T-cell (primary cell): Measurements from ENCODE around the gene GRAMD1C. TPM values are rescaled to one million over a fixed set of nuclear protein-coding genes. Genes with fewer than 3 reads are reported as not detected.

Experiments
- ATAC-seq, 4 experiments: fragments of 200-7000 bp in 3 of 4; fragments of 150-1000 bp in 1 of 4; cut with Tn5 transposase; replicated peaks in 1 of 4; 1 replicate in 3 of 4; 2 replicates in 1 of 4; pipeline ENCODE4 v1.10.0; 2021; ENCODE audit warnings: moderate library complexity in 3 of 4, mild to moderate bottlenecking in 2 of 4, moderate number of reproducible peaks in 1 of 4
- CTCF ChIA-PET, 2 donors: fragments of 300-600 bp; sonication (Branson Sonifier 250); formaldehyde crosslinking; loops; one replicate each; lab custom pipeline; 2022; ENCODE audit warnings: antibody characterized with exemption in 2 of 2; lab: Charles Lee
- POLR2A ChIA-PET, 2 donors: fragments of 300-600 bp; sonication (Branson Sonifier 250); formaldehyde crosslinking; loops; one replicate each; lab custom pipeline; 2022; ENCODE audit warnings: antibody characterized with exemption in 2 of 2; lab: Charles Lee
- DNase-seq, 35 experiments: peaks; one replicate each; pipeline versions ENCODE4 v3.0.0 to v3.0.0-alpha.2; 2013 to 2023
- H3K27ac ChIP-seq: one replicate; pipeline ENCODE4 v1.5.1; 2013; ENCODE audit warnings: low read length
- H3K27me3 ChIP-seq, 2 experiments: replicated peaks in 1 of 2; 1 replicate in 1 of 2; 2 replicates in 1 of 2; pipeline versions ENCODE4 v1.6.1 to v1.7.0; 2013; ENCODE audit warnings: low read length in 1 of 2, mixed read lengths in 1 of 2; ENCODE audit not compliant: control insufficient read depth in 2 of 2, insufficient read depth in 2 of 2; ENCODE audit errors: extremely low read depth in 1 of 2
- H3K36me3 ChIP-seq, 2 donors: 1 replicate in 1 of 2; 2 replicates in 1 of 2; pipeline versions ENCODE4 v1.6.1 to v1.7.0; 2013; ENCODE audit warnings: low read length in 1 of 2; ENCODE audit not compliant: control insufficient read depth in 2 of 2, insufficient read depth in 1 of 2; ENCODE audit errors: extremely low read depth in 1 of 2
- H3K4me1 ChIP-seq, 2 experiments: 1 replicate in 1 of 2; 2 replicates in 1 of 2; pipeline versions ENCODE4 v1.6.1 to v1.7.0; 2013; ENCODE audit warnings: low read length in 2 of 2, mixed read lengths in 1 of 2; ENCODE audit not compliant: insufficient read depth in 2 of 2, control insufficient read depth in 1 of 2; ENCODE audit errors: extremely low read depth in 1 of 2
- H3K4me3 ChIP-seq, 2 donors: 1 replicate in 1 of 2; 2 replicates in 1 of 2; pipeline versions ENCODE4 v1.5.1 to v1.7.0; 2013; ENCODE audit warnings: mild to moderate bottlenecking in 2 of 2, low read length in 1 of 2, moderate library complexity in 1 of 2; ENCODE audit not compliant: control insufficient read depth in 1 of 2; ENCODE audit errors: extremely low read depth in 1 of 2
- H3K9me3 ChIP-seq: 2 replicates; pipeline ENCODE4 v1.7.0; 2013
- H3K27ac Mint-ChIP-seq, 2 donors: one replicate each; pipeline ENCODE4 v1.8.0; 2020 to 2021; ENCODE audit warnings: mild to moderate bottlenecking in 2 of 2, mixed read lengths in 2 of 2
- H3K27me3 Mint-ChIP-seq, 2 donors: one replicate each; pipeline ENCODE4 v1.8.0; 2021 to 2022; ENCODE audit warnings: mixed read lengths in 2 of 2
- H3K36me3 Mint-ChIP-seq: one replicate; pipeline ENCODE4 v1.8.0; 2021; ENCODE audit warnings: mixed read lengths
- H3K4me1 Mint-ChIP-seq, 3 donors: one replicate each; pipeline ENCODE4 v1.8.0; 2020 to 2022; ENCODE audit warnings: mixed read lengths in 3 of 3, mild to moderate bottlenecking in 1 of 3
- H3K4me3 Mint-ChIP-seq, 3 donors: one replicate each; pipeline ENCODE4 v1.8.0; 2020 to 2022; ENCODE audit warnings: mild to moderate bottlenecking in 3 of 3, mixed read lengths in 3 of 3, moderate library complexity in 3 of 3
- H3K9me3 Mint-ChIP-seq, 3 donors: one replicate each; pipeline ENCODE4 v1.8.0; 2020 to 2022; ENCODE audit warnings: mixed read lengths in 3 of 3
- WGBS: methylation state at CpG from one replicate; pipeline ENCODE4 v1.1.5; 2013; ENCODE audit warnings: missing lambda C conversion rate; ENCODE audit not compliant: insufficient coverage; 5-methylcytosine and 5-hydroxymethylcytosine counted together
- total RNA-seq, 35 experiments: library from RNA in 6 of 35; stranded (reverse) in 6 of 35; fragments of 120-200 nt in 1 of 35; gene quantifications; one replicate each; pipeline versions ENCODE4 v1.2.1 to v1.2.4 and lab custom pipeline; 2013 to 2026

The GRAMD1C gene
- total RNA-seq, 5 donors from 2014 or later (not counting 1 experiment from before 2014, with no cell fraction given), result 0.43 to 2.7 (median 1.4) TPM

DNA sequence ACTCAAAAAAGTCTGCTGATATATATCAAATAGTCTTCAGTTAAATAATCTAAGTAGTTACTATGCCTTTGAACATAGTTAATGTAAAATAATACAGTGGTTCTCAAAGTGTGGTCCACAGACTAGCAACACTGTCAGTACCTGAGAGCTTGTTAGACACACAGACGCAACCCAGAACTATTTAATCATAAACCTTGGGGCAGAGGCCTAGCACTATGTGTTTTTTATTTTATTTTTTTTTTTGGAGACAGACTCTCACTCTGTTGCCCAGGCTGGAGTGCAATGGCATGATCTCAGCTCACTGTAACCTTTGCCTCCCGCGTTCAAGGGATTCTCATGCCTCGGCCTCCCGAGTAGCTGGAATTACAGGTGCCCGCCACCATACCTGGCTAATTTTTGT, 34.7 kb downstream of the GRAMD1C start:
- no peak for ATAC-seq
- ChIA-PET POLR2A (no interaction called here), CTCF (no interaction called here)
- Histone ChIP-seq H3K36me3 (no peaks in the 10 kb centered on the region), H3K27ac (no peak overlapping the region), H3K4me1 (no peaks in the 10 kb centered on the region), H3K27me3 (peaks cover 0 to 4% of the 10 kb centered on the region in 2 experiments), H3K4me3 (no peak overlapping the region), H3K9me3 (no peaks in the 10 kb centered on the region)
- Mint-ChIP-seq H3K27me3 (peaks cover 7 to 15% of the 10 kb centered on the region in 2 donors), H3K4me1 (no peaks in the 10 kb centered on the region), H3K27ac (no peak overlapping the region), H3K9me3 (no peaks in the 10 kb centered on the region), H3K36me3 (no peaks in the 10 kb centered on the region), H3K4me3 (no peak overlapping the region)
- no peak for DNase-seq
- no CpG with 5 or more reads among the region's 6 CpGs for WGBS

- Histone ChIP-seq H3K36me3 (no peaks in the 10 kb centered on the region), H3K9me3 (no peaks in the 10 kb centered on the region), H3K27me3 (peaks cover 0 to 4% of the 10 kb centered on the region in 2 experiments), H3K4me3 (no peak overlapping the region), H3K4me1 (no peaks in the 10 kb centered on the region), H3K27ac (no peak overlapping the region)
- no peaks in the 10 kb centered on the region for H3K9me3 Mint-ChIP-seq
- no peaks in the 10 kb centered on the region for H3K36me3 Mint-ChIP-seq
- WGBS, result no CpG with 5 or more reads among the region's 4 CpGs
- POLR2A ChIA-PET, result no interaction called here
- DNase-seq (no peak), ATAC-seq (no peak)
- H3K4me3 Mint-ChIP-seq, result no peak overlapping the region
- H3K4me1 Mint-ChIP-seq, result no peaks in the 10 kb centered on the region
- peaks cover 5 to 12% of the 10 kb centered on the region in 2 donors for H3K27me3 Mint-ChIP-seq
- H3K27ac Mint-ChIP-seq, result no peak overlapping the region
- CTCF ChIA-PET, result no interaction called here
These were observed 35.4 kb downstream of the GRAMD1C start for GRCh38 chr3:113873814-113874526.

DNA sequence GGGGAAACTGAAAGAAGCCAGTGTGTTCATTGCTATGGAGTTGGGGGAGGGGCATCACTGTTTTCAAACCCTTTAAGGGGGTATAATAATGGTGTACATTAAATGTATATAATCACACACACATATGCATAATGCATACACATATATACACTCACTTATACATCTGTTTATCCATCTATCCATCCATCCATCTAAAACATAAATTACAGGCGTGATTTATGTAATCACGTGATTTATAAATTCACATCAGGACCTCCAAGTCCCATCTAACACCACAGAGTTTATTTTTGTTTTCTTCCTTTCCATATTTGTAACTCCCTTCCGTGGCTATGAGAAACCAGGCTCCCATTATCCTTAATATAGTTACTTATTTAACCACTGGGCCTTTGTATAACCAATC, 39.8 kb downstream of the GRAMD1C start:
- ATAC-seq (no peak), DNase-seq (no peak)
- no peak overlapping the region for H3K4me3 ChIP-seq
- Mint-ChIP-seq H3K4me1 (no peaks in the 10 kb centered on the region), H3K4me3 (no peak overlapping the region), H3K27ac (no peak overlapping the region), H3K27me3 (peaks cover 7 to 9% of the 10 kb centered on the region in 2 donors), H3K36me3 (no peaks in the 10 kb centered on the region), H3K9me3 (no peaks in the 10 kb centered on the region)
- H3K36me3 ChIP-seq, result no peaks in the 10 kb centered on the region
- H3K27ac ChIP-seq, result no peak overlapping the region
- WGBS, result 80% methylated on average over 3 of the region's 3 CpGs
- ChIA-PET CTCF (no interaction called here), POLR2A (no interaction called here)
- no peaks in the 10 kb centered on the region for H3K4me1 ChIP-seq
- no peaks in the 10 kb centered on the region for H3K27me3 ChIP-seq
- no peaks in the 10 kb centered on the region for H3K9me3 ChIP-seq

DNA sequence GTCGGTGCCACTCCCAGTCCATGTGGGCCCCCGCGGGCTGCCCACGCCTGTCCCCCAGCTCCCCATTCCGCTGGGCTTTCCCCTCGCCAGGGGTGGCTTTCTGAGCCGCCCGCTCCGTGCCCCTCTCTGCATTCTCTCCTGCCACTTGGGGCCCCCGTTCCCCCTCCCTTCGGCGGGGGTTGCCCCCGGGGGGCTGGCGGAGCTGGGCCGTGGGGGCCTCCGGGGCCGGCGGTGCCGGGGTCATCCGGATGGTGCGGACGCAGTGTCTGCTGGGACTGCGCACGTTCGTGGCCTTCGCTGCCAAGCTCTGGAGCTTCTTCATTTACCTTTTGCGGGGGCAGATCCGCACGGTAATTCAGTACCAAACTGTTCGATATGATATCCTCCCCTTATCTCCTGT, 46.5 kb downstream of the GRAMD1C start:
- no peak overlapping the region for H3K4me3 ChIP-seq
- H3K4me3 Mint-ChIP-seq, result no peak overlapping the region
- H3K36me3 ChIP-seq, result no peaks in the 10 kb centered on the region
- DNase-seq (no peak), ATAC-seq (no peak)
- H3K27me3 Mint-ChIP-seq, result peaks cover 0 to 4% of the 10 kb centered on the region in 2 donors
- CTCF ChIA-PET, result no interaction called here
- no peaks in the 10 kb centered on the region for H3K27me3 ChIP-seq
- peaks cover 0 to 3% (median 0%) of the 10 kb centered on the region in 3 donors for H3K9me3 Mint-ChIP-seq
- H3K9me3 ChIP-seq, result no peaks in the 10 kb centered on the region
- no peak overlapping the region for H3K27ac ChIP-seq
- H3K4me1 Mint-ChIP-seq, result no peaks in the 10 kb centered on the region
- POLR2A ChIA-PET, result no interaction called here
- WGBS, result 96% methylated on average over 27 of the region's 30 CpGs
- no peaks in the 10 kb centered on the region for H3K36me3 Mint-ChIP-seq
- H3K4me1 ChIP-seq, result no peaks in the 10 kb centered on the region
- H3K27ac Mint-ChIP-seq, result no peak overlapping the region

GRCh38 chr3:113890256-113890900, 51.8 kb downstream of the GRAMD1C start:
- Histone ChIP-seq H3K36me3 (no peaks in the 10 kb centered on the region), H3K4me3 (no peak overlapping the region), H3K4me1 (no peaks in the 10 kb centered on the region), H3K9me3 (no peaks in the 10 kb centered on the region), H3K27ac (no peak overlapping the region), H3K27me3 (no peaks in the 10 kb centered on the region)
- POLR2A ChIA-PET, result no interaction called here
- H3K4me3 Mint-ChIP-seq, result no peak overlapping the region
- no peaks in the 10 kb centered on the region for H3K9me3 Mint-ChIP-seq
- ATAC-seq, result no peak
- H3K36me3 Mint-ChIP-seq, result no peaks in the 10 kb centered on the region
- no peaks in the 10 kb centered on the region for H3K4me1 Mint-ChIP-seq
- WGBS, result 85% methylated on average over 5 of the region's 8 CpGs
- H3K27me3 Mint-ChIP-seq, result no peaks in the 10 kb centered on the region
- no peak overlapping the region for H3K27ac Mint-ChIP-seq
- CTCF ChIA-PET, result no interaction called here
- DNase-seq, result no peak

DNA sequence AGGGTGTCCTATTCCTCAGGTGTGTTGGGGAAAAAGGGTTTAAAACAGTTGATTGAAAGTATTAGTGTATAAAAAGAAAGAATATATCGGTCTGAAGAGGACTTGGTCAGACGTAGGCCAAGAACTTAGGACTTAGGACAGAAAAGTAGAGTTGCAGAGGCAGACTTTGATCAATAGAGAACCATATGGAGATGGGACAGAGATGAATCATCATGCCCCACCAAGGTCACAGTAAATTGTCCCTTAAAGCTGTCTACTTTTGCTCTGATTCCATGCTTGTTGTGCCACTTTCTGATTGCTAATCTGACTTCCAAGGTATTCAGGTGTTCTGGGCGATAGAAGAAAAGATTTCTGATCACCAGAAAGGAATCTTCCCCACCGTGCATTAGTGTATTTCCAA, 56.3 kb downstream of the GRAMD1C start:
- Mint-ChIP-seq H3K27me3 (no peaks in the 10 kb centered on the region), H3K4me1 (peaks cover 7 to 9% (median 8%) of the 10 kb centered on the region in 3 donors), H3K9me3 (no peaks in the 10 kb centered on the region), H3K4me3 (no peak overlapping the region), H3K36me3 (no peaks in the 10 kb centered on the region), H3K27ac (no peak overlapping the region)
- Histone ChIP-seq H3K27me3 (no peaks in the 10 kb centered on the region), H3K9me3 (no peaks in the 10 kb centered on the region), H3K4me3 (no peak overlapping the region), H3K36me3 (no peaks in the 10 kb centered on the region), H3K4me1 (peaks cover 0 to 3% of the 10 kb centered on the region in 2 experiments), H3K27ac (no peak overlapping the region)
- WGBS, result 100% methylated on average over 2 of the region's 4 CpGs
- ATAC-seq, result no peak
- ChIA-PET CTCF (no interaction called here), POLR2A (no interaction called here)
- DNase-seq, result no peak
